ENCODE measurements around the gene NEU2.
"Not testable (repeated sequence)": the region's sequence is repeated elsewhere in the genome, so short reads cannot be mapped to it uniquely, and the experiment has no call there.

NEU2 gene

GRCh38 chr2:233035426-233036161 is 3.1 kb downstream of the NEU2 start:
- DNase-seq (ENCODE audit: low read depth): no peak

GRCh38 chr2:233036162-233036838 is 3.8 kb downstream of the NEU2 start:
- DNase-seq (ENCODE audit: low read depth): no peak

- no peak for DNase-seq (ENCODE audit: low read depth)
Measured at GRCh38 chr2:233037078-233037477, 4.6 kb downstream of the NEU2 start.

- DNase-seq (ENCODE audit: low read depth): no peak
Measured at GRCh38 chr2:233039212-233039845, 6.9 kb downstream of the NEU2 start.

- no peak for DNase-seq (ENCODE audit: low read depth)
Measured at GRCh38 chr2:233039846-233040530, 7.5 kb downstream of the NEU2 start.

GRCh38 chr2:233040571-233040970 is 8.1 kb downstream of the NEU2 start:
- no peak for DNase-seq (ENCODE audit: low read depth)

GRCh38 chr2:233041722-233042323 is 9.4 kb downstream of the NEU2 start:
- DNase-seq (ENCODE audit: low read depth): no peak

- DNase-seq (ENCODE audit: low read depth): no peak
Measured at GRCh38 chr2:233042549-233042948, 10.1 kb downstream of the NEU2 start.

GRCh38 chr2:233044974-233045605 is 12.6 kb downstream of the NEU2 start:
- DNase-seq (ENCODE audit: low read depth): no peak

- DNase-seq (ENCODE audit: low read depth): no peak
Measured at GRCh38 chr2:233047206-233047605, 14.7 kb downstream of the NEU2 start.

GRCh38 chr2:233047667-233048066 is 15.2 kb downstream of the NEU2 start:
- DNase-seq (ENCODE audit: low read depth): no peak

- DNase-seq (ENCODE audit: low read depth): no peak
Measured at GRCh38 chr2:233048569-233049193, 16.2 kb downstream of the NEU2 start.

- no peak for DNase-seq (ENCODE audit: low read depth)
Measured at GRCh38 chr2:233049194-233049761, 16.8 kb downstream of the NEU2 start.

GRCh38 chr2:233051241-233052149 is 19.0 kb downstream of the NEU2 start:
- DNase-seq (ENCODE audit: low read depth): no peak

- not testable (repeated sequence) for DNase-seq (ENCODE audit: low read depth)
Measured at GRCh38 chr2:233052517-233052916, 20.0 kb downstream of the NEU2 start.

- DNase-seq (ENCODE audit: low read depth): peak; percentile 53
Measured at GRCh38 chr2:233053928-233054784, 21.7 kb downstream of the NEU2 start.

- DNase-seq (ENCODE audit: low read depth): no peak
Measured at GRCh38 chr2:233055362-233055761, 22.9 kb downstream of the NEU2 start.

- DNase-seq (ENCODE audit: low read depth): no peak
Measured at GRCh38 chr2:233056961-233057605, 24.6 kb downstream of the NEU2 start.
